HUES48 (cell line): ENCODE measurements around the gene PAX2.

ENCODE experiments used
- H3K27ac ChIP-seq: one replicate; pipeline ENCODE4 v1.7.0; 2013; ENCODE audit warnings: low read depth, low read length, inconsistent platforms
- H3K27me3 ChIP-seq: 2 replicates; pipeline ENCODE4 v1.6.1; 2013; ENCODE audit warnings: mild to moderate bottlenecking, low read length; ENCODE audit not compliant: control insufficient read depth, insufficient read depth
- H3K36me3 ChIP-seq: 2 replicates; pipeline ENCODE4 v1.6.1; 2013; ENCODE audit warnings: low read length; ENCODE audit not compliant: control insufficient read depth, insufficient read depth
- H3K4me1 ChIP-seq: 2 replicates; pipeline ENCODE4 v1.6.1; 2013; ENCODE audit warnings: mild to moderate bottlenecking, low read length; ENCODE audit not compliant: control insufficient read depth, insufficient read depth
- H3K4me3 ChIP-seq: 2 replicates; pipeline ENCODE4 v1.5.1; 2013; ENCODE audit warnings: mild to moderate bottlenecking, low read depth, low read length
- H3K9ac ChIP-seq: 2 replicates; pipeline ENCODE4 v1.6.1; 2013; ENCODE audit warnings: mild to moderate bottlenecking, low read depth, low read length, moderate library complexity
- H3K9me3 ChIP-seq: 2 replicates; pipeline ENCODE4 v1.6.1; 2013; ENCODE audit warnings: low read length; ENCODE audit not compliant: control insufficient read depth, insufficient read depth

The PAX2 gene

DNA sequence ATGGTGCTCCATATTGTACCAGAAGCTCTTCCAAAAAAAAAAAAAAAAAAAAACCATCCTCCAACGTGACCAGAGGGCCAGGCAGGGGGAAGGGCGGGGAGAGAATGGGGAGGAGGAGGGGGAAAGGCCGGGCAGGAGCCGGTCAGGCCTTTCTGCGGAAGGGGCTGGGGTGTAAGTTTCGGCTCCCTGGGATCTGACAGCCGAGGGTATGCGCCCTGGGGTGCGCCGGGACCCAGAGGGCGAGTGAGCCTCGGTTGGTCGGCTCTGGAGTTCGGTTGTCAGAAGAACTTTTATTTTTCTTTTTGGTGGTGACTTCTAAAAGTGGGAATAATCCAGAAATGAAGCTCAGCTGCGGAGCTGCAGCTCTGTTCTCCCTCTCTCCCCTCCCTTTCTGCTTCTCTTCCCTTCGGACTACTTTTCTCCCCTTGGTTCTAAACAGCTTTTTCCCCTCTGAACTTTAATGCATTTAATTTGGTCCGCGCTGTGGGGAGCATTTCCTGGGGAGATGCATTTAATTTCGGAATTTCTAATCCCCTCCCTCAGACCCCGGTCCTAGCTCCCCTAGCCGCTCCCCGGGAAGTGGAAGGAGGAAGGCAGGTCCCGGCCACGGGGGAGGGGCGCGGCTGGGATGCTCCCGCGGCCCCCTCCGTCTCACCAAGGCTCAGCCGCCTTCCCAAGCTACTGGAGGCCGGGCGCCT, 3.9 kb upstream of the PAX2 start:
- Histone ChIP-seq H3K27me3 (peaks cover 99% of the 10 kb centered on the region), H3K27ac (no peak overlapping the region), H3K4me3 (no peak overlapping the region; the same call in 1 of the 2 replicates), H3K9me3 (no peaks in the 10 kb centered on the region), H3K4me1 (peaks cover 32% of the 10 kb centered on the region), H3K9ac (no peak overlapping the region), H3K36me3 (no peaks in the 10 kb centered on the region)

DNA sequence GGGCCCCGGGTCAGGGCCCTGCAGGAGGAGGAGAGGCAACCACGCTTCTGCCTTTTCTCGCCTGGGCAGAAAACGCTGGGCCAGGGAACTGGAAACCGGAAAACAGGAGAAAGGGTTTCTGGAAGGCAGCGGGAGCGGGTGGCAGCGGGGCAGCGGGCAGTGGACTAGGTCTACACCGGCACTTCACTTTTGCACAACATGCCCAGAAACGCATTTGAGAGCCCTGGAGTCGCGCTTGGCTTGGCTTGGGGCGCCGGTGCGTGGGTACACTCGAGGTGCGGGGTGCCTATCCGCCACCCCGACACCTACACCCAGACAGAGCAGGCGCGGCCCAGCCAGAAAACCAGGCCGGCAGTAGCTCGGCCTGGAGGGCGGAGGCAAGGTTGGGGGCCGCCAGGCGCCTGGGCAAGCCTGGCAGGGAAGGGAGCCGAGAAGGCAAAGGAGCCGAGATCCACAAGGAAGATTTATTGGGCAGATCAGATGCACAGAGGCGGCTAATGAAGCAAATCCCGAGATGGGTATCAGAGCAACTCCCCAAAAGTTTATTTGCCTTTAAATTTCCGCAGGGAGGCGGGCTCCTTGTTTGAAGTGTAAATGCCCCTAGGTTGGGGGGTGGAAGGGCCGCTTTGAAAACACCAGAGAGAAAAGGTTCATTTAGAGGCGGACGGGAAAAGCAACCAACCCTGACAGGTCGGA, 3.2 kb upstream of the PAX2 start:
- Histone ChIP-seq H3K4me3 (peak overlapping the region; percentile 2; the same call in 1 of the 2 replicates), H3K27me3 (peaks cover 99% of the 10 kb centered on the region), H3K27ac (no peak overlapping the region), H3K4me1 (peaks cover 32% of the 10 kb centered on the region), H3K9me3 (no peaks in the 10 kb centered on the region), H3K36me3 (no peaks in the 10 kb centered on the region), H3K9ac (no peak overlapping the region)

DNA sequence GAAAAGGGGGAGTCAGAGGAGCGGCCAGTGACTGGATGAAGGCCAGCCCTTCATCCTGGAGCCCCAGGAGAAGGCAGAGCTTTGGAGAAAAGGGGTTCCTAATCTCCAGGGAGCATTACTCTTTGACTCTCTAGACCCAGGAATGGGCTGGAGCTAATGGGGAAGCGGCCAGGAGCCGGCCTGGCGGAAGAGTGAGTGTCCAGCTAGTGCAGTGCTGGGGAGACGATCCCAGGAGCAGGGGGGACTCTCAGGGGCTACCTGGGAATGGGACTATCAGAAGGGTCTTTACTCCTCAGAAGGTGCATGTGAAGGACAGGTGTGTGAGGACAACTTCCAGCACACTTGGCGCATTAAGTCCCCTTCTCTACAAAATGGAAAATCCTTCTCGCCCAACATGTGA, 2.4 kb upstream of the PAX2 start:
- Histone ChIP-seq H3K9ac (no peak overlapping the region), H3K9me3 (no peaks in the 10 kb centered on the region), H3K4me3 (no peak overlapping the region), H3K27me3 (peaks cover 99% of the 10 kb centered on the region), H3K36me3 (no peaks in the 10 kb centered on the region), H3K27ac (no peak overlapping the region), H3K4me1 (peaks cover 30% of the 10 kb centered on the region)

DNA sequence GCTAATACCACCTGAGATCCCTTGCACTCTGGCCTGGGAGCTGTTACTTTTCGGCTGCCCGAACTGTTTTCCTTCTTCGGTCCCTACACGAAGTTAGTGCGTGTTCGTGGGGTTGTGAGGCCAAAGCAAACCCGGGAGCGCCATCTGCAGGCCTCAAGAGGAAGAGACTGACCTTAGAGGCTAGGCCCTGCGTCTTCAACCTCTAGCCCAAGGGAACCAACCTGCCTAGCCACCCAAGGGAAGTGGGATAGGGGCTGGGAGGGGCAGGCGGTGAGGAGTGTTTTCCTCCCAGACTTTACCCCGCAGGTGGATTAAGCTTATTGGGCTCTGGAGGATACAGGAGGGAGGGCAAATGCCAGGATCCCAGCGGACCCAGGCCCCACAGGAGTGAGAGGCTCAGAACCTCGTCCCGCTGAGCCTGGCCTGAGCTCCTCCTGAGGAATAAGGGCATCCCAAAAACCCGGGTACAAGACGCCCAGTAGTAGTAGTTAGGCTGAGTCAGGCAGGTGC, 1.7 kb upstream of the PAX2 start:
- no peak overlapping the region for H3K9ac ChIP-seq
- H3K9me3 ChIP-seq = no peaks in the 10 kb centered on the region
- peaks cover 32% of the 10 kb centered on the region for H3K4me1 ChIP-seq
- H3K27me3 ChIP-seq = peaks cover 99% of the 10 kb centered on the region
- no peak overlapping the region for H3K27ac ChIP-seq
- H3K4me3 ChIP-seq = no peak overlapping the region
- no peaks in the 10 kb centered on the region for H3K36me3 ChIP-seq

DNA sequence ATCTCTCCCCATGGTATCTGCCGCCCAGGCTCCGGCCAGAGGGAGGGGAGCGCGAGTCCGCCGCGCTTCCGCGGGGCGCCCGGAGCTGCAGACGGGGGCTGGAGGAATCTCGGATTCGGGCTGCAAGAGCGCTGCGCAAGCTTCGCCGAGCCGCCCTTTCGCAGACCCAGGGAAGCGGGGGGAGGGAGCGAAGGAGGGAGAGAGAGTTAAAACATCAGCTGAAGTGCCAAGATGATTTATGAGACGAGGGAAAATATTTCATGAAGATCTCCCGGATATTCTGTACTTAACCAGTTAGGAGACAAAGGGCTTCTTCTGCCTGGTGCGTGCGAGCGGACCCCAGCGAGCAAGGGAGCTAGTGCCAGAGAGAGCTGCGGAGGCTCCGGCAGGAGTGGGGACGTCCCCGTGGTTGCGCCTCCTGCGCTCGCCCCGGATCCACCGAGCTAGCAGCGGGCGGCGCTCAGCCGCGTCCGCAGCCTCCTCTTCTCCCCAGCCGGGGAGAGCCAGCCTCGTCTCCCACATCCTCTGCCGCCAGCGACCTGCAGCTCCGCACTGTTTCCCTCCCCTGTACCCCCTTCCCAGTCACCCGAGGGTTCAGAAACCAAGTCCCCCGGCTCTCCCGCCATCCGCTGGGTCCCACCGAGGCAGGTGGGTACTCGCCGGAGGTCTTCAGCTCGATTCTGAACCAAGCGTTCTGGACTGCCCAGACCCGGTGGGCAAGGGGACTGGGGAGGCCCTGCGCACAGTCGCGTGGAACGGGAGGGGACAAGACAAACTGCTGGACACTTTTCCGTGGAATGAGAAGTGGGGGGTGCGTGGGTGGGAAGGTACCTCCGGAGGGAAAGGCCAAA, 1.0 kb upstream of the PAX2 start:
- no peaks in the 10 kb centered on the region for H3K36me3 ChIP-seq
- no peak overlapping the region for H3K9ac ChIP-seq
- peak overlapping the region; percentile 8; the same call in 1 of the 2 replicates for H3K4me3 ChIP-seq
- no peak overlapping the region for H3K27ac ChIP-seq
- H3K27me3 ChIP-seq = peaks cover 99% of the 10 kb centered on the region
- H3K4me1 ChIP-seq = peaks cover 32% of the 10 kb centered on the region
- H3K9me3 ChIP-seq = no peaks in the 10 kb centered on the region

DNA sequence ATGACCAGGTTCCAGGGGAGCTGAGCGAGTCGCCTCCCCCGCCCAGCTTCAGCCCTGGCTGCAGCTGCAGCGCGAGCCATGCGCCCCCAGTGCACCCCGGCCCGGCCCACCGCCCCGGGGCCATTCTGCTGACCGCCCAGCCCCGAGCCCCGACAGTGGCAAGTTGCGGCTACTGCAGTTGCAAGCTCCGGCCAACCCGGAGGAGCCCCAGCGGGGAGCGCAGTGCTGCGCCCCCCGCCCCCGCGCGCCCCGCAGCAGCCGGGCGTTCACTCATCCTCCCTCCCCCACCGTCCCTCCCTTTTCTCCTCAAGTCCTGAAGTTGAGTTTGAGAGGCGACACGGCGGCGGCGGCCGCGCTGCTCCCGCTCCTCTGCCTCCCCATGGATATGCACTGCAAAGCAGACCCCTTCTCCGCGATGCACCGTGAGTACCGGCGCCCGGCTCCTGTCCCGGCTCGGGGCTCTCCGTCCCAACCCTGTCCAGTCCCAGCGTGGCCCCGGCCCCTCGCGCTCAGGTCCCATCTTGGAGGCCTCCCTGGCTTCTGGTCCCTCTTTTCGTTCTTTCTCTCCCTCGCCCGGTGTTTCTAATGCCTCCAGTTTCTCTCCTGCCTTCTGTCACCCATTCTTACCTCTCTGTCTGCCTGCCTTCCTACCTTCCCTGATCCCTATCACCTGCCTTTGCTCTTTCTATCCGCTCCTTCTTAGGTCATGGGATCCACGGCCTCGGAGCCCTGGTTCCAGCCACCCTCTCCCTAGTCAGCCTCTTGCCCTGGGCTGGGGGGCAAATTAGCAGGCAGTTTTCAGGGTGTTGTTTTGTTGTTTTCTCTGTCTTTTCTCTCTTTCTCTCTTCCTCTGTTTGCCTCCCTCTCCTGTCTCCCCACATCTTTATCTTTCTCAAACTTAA, 751 bp downstream of the PAX2 start:
- Histone ChIP-seq H3K4me3 (peak overlapping the region; percentile 43; the same call in 1 of the 2 replicates), H3K27me3 (peaks cover 99% of the 10 kb centered on the region), H3K9ac (no peak overlapping the region), H3K4me1 (peaks cover 24% of the 10 kb centered on the region), H3K36me3 (no peaks in the 10 kb centered on the region), H3K9me3 (no peaks in the 10 kb centered on the region), H3K27ac (no peak overlapping the region)

DNA sequence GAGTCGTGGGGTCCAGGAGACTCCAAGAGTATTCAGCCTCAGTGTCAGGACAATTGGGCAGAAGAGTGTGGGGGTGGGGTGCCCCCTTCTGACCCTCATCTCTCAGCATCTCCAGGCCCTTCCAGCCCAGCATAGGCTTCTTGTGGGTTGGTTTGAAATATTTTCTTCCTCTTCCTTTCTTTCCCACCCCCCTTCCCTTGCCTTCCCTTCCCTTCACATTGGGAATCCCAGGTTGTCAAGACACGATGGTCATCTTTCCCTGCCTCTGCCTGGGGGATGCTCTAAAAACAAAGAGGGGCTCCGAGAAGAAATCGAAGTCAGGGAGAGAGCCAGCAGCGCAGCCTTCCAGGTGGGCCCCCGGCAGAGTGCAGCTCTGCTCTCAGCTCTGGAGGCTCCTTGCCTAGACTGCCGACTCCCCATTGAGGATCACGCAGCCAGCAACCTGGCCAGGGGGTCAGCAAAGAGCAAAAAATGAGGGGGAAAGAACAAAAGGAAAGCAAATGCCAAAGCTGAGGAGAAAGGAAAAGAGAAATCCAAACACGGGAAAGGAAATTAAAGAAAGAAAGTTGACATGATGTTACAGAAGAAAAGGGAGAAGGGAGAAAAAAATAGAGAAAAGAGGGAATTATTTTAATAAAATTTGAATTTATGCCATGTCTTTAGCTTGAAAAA, 1.5 kb downstream of the PAX2 start:
- no peaks in the 10 kb centered on the region for H3K9me3 ChIP-seq
- no peaks in the 10 kb centered on the region for H3K36me3 ChIP-seq
- peaks cover 99% of the 10 kb centered on the region for H3K27me3 ChIP-seq
- peaks cover 20% of the 10 kb centered on the region for H3K4me1 ChIP-seq
- no peak overlapping the region for H3K4me3 ChIP-seq
- no peak overlapping the region for H3K9ac ChIP-seq
- H3K27ac ChIP-seq = no peak overlapping the region

- Histone ChIP-seq H3K27ac (no peak overlapping the region), H3K27me3 (peaks cover 99% of the 10 kb centered on the region), H3K4me3 (no peak overlapping the region), H3K9ac (no peak overlapping the region), H3K4me1 (peaks cover 16% of the 10 kb centered on the region), H3K36me3 (no peaks in the 10 kb centered on the region), H3K9me3 (no peaks in the 10 kb centered on the region)
Measured at GRCh38 chr10:100747456-100748230, 2.3 kb downstream of the PAX2 start.

GRCh38 chr10:100748231-100749058, 3.1 kb downstream of the PAX2 start:
- H3K9me3 ChIP-seq = no peaks in the 10 kb centered on the region
- peaks cover 99% of the 10 kb centered on the region for H3K27me3 ChIP-seq
- H3K9ac ChIP-seq = no peak overlapping the region
- H3K4me3 ChIP-seq = no peak overlapping the region
- no peak overlapping the region for H3K27ac ChIP-seq
- peaks cover 16% of the 10 kb centered on the region for H3K4me1 ChIP-seq
- no peaks in the 10 kb centered on the region for H3K36me3 ChIP-seq
